GM18511 (cell line): Measurements from ENCODE around the gene KCNH4.
"Not testable (repeated sequence)": the region's sequence is repeated elsewhere in the genome, so short reads cannot be mapped to it uniquely, and the experiment has no call there.

Experiments
- ATAC-seq: cut with Tn5 transposase; IDR thresholded peaks from one replicate; pipeline ENCODE4 v1.9.1; 2021; ENCODE audit warnings: mild to moderate bottlenecking, moderate library complexity; ENCODE audit not compliant: unreplicated experiment

The KCNH4 gene

DNA sequence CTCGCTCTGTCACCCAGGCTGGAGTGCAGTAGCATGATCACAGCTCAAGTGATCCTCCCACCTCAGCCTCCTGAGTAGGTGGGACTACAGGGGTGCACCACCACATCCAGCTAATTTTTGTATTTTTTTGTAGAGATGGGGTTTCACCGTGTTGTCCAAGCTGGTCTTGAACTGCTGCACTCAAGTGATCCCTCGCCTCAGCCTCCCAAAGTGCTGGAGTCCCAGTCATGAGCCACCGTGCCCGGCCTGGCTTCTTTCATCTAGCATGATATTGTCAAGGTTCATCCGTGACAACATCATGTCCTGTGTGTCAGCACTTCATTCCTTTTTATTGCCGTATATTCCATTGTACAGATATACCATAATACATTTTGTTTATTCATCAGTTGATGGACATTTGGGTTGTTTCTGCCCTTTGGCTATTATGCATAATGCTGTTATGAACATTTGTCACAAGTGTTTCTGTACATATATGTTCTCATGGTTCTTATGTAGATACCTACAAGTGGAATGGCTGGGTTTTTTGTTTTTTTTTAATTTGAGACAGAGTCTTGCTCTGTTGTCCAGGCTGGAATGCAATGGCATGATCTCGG, 16.7 kb upstream of the KCNH4 start:
- ATAC-seq = no peak

DNA sequence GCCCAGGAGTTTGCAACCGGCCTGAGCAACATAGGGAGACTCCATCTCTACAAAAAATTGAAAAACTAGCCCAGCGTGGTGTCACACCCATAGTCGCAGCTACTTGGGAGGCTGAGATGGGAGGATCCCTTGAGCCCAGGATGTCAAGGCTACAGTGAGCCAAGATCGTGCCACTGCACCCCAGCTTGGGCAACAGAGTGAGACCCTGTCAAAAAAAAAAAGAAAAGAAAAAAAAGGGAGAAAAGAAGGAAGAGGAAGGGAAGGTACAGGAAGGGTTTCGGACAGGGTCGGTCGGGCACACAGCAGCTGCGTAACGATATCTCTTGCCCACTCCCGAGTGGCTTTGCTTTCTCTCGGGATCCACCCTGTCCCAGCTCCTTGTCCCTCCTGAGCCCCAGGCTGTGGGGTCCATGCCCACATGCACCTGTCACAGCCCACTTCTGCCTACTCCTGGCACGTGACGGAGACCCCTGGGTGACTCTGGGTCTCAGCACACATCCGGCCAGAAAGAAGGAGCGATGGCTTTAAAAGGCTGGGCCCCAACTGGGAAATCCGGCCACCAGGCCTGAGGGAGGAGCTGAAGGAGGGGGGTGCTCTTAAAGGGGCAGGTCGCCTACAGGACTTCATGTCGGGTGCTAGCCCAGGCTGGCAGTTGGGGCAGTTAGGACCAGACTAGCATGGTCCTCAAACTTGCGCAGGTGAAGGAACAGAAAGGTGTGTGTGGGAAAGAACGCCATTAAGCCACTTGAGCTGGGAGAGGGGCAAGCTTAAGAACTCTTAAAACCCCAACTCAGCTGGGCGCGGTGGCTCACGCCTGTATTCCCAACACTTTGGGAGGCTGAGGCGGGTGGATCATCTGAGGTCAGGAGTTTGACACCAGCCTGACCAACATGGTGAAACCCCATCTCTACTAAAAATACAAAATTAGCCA, 13.3 kb upstream of the KCNH4 start, which contains the start of gene GHDC:
TSS of gene GHDC (minus strand) at position 526 of the 931 bp plus-strand sequence. CDS start 913 bp downstream, outside the sequence.
- peak; percentile 85 for ATAC-seq

DNA sequence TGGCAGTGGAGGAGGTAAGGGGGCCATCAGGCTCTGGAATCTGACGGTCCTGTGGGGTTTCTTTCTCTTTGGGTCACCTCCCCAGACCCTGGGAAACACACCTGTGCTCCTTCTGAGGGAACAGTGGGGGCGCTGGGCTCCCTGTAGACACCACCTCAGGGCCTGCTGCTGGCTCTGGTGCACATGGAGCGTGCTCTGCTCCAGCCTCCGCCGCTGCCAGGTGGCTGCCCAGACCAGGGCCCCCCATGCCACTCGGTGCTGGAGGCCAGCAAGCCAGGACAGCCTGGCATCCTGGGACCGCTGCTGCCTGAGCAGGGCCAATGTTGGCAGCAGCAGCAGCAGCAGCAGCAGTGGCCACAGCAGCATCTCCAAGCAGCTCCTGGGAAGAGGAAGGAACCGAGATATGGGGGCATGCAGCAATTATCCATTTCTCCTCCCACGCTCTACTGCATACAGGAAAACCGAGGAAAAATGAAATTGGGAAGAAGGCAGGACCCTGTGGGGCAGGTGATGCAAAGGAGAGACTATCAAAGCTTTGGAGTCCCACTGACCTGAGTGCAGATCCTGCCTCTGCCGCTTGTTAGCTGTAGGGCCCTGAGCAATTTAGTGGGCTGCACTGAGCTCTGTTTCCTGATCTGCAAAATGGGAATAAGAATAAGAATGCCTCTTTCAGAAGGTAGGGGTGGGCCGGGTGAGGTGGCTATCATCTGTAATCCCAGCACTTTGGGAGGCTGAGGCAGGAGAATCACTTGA, 12.4 kb upstream of the KCNH4 start:
- no peak for ATAC-seq

DNA sequence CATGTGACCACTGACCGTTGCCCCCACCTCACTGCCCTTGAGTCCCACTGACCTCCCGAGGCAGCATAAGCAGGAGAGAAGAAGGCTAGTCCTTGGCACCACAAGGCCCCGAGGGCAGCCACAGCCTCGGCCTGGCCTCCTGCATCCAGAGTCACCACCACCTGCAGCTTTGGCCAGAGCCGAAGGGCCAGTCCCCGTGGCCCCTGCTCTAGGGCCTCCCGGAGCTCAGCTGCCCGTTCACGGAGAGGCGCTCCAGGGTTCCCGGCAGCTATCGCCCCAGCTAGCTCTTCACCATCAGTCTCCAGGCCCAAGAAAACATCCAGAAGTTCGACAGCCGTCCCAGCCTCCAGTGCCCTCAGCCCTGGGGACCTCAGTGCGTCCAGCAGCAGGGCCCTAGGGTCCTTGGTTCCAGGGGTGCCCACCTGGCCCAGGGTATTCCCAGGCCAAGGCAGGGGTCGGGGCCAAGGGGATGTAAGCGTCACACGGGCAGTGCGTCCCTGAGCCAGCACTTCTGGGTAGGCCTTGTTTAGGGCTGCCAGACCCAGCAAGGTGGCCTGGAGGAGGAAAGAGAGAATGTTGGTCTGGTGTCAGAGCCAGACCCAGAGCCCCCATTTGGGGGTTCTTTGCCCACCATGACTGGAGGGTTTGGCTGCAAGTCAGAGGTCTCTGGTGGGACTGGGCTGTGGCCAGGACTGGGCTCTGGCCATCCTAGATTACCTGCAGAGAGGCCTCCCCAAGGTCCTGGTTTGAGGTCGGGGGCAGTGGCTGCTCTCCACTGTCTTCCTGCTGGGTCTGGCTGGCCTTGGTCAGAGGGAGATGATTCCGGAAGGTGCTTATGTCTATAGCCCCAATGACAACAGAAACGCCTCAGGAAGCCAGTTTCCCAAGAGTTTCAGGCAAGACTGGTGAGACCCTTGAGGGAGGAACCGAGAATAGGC, 11.5 kb upstream of the KCNH4 start:
- no peak for ATAC-seq

DNA sequence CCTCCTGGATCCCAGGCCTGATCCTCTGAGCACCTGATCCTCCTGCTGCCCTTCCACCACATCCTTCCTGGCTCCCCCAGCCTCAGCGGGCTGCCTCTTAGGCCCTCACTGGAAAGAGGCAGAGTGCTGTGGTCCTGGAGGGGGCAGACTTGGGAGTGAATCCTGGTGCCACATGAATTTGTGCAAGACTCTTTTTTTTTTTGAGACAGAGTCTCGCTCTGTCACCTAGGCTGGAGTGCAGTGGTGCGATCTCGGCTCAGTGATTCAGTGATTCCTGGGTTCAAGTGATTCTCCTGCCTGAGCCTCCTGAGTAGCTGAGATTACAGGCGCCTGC, 10.3 kb upstream of the KCNH4 start:
- ATAC-seq = no peak

DNA sequence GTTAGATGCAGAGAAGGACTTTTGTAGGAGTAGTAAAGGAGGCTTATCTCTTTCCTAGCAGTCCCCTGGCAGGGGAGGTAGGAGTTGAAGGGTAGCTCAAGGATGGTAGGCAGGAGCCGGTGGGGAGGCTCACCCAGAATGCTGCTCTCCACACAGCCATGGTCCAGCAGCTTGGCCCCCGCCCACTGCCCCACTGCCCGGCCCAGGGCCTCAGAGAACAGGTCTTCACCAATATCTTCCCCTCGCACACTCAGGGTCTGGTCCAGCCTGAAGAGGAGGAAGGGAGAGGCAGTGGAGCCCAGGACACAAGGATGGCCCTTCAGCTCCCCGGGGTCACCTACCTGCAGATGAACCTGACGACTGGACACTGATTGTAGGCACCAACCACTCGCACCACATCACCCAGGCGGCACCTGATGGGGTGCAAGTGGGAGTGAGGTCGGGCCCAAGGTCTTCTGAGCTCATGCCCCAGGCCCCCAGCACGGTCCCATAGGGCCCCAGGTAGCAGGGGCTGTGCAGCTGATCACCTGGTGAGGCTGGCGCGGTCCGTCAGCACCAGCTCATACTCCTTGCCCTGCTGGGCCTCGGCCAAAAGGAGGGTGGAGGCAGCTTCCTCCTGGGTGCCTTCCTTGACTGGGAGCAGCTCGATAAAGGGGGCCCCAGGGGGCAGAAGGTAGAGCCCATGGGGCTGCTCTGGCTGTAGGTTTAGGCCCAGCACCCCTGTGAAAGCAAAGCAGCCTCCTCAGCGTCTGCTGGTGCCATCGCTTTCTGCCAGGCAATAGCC, 9.7 kb upstream of the KCNH4 start:
- no peak for ATAC-seq

DNA sequence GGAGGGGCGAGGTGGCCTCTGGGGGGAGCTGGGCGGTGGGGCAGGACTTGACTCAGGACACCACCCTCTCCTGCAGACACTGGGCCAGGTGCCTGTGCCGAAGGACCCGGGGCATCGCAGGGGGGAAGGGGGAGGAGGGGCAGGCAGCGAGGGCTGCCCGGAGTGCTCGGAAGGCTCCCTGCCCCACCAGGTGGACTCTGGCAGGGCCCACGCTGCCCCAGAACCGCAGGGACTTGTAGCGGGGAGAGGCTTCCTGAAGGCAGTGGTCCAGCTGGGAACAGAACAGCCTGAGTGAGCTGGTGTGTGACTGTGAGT, 8.7 kb upstream of the KCNH4 start:
- ATAC-seq = no peak

DNA sequence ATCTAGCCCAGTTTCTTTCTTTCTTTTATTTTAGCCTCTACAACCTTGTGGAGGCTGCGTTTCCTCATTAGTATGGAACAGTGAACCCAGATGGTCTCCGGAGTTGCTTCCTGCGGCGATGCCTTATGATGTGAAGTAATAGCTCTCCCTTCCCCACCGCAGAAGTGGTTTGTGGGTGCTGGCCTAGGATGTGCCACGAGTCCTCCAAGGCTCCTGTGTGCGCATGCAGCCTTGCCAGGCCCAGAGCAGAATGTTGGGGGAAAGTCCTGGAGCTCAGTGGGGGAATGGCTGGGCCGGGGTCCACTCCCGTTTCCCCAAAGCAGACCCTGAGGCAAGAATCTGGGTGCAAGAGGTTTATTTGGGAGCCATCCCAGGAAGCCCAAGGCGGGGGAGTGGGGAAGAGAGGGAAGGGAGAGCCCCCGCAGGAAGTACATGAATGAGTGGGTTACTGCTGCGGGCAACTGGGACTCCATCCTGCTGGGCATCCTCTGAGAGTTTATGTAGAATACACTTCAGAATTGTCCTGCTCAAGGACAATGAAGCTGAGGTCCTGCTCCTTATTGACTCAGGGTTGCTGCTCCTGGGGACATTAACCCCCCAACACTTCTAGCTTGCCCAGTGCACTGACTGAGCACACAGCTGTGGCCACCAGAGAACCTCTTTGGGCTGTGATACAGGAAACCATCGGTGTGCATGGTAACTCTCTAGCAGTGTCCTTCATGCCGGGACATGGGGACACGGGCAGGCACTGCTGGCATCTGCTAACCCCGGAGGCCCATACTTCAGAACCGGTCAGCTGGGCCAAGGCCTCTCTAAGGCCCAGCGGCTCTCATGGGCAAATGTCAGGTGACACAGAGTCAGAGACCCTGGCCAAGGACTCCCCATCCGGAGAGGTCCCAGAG, 8.1 kb upstream of the KCNH4 start:
- ATAC-seq = no peak

DNA sequence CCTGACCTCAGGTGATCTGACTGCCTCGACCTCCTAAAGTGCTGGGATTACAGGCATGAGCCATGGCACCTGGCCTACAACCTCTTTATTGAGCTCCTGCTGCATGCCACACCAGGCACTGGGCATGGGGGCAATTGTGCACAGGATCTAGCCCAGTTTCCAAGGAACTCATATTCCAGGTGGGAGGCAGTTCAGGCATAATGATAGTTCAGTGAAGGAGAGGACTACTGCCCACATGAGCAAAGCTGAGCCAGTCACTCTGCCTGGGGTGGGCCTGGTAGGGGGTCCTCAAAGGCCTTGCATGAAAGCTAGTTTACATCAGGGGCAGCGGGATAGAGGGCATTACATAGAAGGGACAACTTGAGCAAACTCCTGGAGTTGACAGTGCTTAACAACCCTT, 6.9 kb upstream of the KCNH4 start:
- no peak for ATAC-seq

DNA sequence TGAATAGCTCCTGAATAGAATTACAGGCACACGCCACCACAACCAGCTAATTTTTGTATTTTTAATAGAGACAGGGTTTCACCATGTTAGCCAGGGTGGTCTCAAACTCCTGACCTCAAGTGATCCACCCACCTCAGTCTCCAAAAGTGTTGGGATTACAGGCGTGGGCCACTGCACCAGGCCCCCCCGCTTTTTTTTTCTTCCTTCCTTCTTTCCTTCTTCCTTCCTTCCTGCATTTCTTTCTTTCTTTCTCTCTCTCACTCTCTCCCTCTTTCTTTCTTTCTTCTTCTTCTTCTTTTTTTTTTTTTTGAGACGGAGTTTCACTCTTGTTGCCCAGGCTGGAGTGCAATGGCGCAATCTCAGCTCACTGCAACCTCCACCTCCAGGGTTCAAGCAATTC, 5.2 kb upstream of the KCNH4 start:
- ATAC-seq = not testable (repeated sequence)

DNA sequence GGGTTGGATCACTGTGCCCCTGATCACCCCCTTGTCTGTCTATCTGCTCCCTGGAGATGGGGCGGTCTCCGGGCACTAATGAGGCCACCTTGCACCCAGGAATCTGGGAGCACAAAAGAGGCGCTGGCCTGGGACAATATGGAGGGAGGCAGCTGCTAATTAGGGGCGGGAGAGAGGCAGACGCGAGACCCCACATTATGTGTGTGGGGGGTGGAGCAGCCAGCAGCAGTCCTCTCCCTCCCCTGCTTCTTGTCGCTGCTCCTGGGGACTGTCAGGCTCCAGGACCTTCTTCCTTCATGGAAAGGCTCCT, 4.6 kb upstream of the KCNH4 start:
- ATAC-seq = no peak

DNA sequence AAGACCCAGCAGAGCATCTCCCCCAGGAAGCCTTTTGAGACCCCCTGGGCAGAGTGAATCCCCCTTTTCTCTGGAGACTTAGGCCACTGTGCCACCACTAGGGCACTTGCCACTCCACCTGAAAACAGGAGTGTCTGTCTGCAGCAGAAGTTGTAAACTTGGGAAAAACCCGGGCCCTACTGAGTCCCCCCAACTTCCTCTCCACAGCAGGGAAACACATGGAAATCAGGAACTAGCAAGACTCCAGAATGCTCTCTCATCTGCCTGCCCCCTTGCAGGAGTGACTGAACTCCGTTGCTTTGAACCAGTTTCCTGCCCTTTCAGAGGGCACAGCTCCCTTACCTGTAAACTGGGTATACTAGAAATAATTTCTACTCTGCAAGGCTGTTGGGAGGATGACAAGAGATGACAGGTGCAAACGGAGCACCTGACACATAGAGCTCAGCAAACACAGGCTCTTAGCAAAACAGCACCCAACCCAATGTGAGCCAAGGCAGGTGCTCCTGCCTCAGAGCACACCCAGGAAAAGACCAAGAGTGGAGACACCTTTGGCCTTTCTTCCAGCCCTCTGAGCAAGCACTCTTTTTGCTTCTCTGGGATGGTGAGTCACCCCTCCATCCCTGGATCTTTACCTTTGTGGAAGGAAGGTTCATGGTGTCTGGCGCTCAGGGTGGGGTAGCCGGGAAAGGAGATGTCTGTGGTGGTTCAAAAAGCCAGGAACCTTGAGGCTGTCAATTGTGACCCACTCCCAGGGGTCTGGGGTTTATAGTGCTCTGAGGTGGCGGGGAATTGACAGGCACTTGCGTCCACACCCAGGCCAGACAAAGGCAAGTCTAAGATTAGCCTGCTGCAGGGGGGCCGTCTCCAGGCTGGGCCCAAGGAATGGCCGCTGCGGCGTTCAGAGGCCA, 4.0 kb upstream of the KCNH4 start, which contains the start of gene HCRT:
TSS of gene HCRT (minus strand) at position 740 of the 908 bp plus-strand sequence. CDS start at position 653, 87 bp downstream.
- ATAC-seq = no peak

DNA sequence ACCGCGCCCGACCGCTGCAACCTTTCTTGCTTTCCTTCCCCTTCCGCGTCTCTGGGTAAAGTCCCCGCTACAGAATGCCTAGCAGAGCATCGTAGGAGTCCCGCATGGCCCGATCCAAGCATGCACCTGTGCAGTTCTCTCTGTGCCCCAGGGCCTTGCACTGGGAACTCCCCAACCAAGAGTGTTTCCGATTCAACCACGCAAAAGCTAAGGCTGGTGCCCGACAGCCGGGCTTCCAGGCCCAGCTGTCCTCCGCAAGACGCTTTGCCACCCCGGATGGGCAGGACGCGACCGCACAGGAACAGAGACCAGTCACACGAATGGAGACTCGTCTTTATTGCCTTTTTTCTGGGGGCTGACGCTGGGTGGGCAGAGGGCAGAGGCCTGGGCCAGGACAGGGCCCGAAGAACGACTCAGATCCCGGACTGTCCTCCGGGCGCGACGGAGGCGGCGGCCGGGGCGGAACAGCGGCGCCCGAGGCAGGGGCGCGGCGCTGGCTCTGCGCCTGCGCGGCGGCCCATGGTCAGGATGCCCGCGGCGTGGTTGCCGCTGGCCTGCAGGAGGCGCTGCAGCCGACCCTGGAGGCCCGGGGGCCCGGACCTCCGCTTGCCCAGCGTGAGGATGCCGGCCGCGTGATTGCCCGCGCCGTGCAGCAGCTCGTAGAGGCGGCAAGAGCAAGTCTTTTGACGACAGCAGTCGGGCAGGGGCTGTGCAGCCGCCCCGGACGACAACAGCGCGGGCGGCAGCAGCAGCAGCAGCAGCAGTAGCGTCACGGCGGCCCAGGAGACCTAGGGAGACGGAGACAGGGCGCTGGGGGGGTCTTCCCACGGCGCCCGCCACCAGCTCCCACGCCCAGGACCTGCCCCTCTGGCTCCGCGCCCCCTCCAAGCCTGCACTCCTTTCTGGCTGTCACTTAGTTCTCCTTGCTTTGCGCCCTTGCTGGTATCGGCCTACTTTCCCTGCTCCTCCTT, 3.1 kb upstream of the KCNH4 start:
- ATAC-seq = peak; percentile 74

DNA sequence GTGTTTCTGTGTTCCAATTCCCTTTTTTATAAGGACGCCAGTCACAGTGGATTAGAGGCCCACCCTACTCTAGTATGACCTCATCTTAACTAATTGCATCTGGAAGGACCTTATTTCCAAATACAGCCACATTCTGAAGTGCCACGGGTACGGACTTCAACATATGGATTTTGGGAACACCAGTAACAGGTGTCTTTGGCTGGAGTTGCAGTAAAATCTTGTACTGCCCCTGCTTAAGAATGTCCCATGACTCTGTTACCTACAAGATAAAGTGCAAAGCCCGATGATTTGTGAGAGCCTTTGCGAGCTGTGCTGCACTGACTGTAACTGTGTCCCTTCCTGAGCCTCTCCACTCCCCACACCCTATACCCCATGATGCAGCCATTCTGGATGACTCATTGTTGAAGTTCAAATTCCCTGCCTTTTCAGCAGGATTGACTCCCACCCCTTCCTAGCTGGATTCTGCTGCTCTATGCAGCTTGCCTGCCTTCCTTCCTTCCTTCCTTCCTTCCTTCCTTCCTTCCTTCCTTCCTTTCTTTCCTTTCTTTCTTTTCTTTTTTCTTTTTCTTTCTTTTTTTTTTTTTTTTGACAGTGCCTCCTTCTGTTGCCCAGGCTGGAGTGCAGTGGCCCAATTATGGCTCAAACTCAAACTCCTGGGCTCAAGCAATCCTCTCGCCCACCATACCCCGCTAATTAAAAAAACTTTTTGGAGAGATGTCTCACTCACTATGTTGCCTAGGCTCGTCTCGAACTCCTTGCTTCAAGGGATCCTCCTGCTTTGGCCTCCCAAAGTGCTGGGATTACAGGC, 2.2 kb upstream of the KCNH4 start:
- ATAC-seq = no peak

DNA sequence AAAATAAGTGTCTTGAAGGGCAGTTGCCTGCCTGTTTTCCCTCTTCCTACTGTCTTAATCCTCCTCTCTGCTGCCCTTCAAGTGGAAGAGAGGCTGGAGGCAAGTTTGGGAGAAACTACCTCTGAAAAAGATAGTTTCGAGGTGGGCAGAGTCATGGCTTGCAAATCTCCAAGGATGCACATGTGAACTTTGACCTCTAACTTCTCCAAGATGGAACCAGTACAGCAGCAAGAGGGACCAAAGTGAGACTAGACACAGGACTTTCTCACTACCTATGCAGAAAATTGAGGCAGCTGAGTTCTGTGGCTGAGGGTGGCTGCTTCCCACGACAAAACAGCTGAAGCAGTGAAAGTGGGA, 887 bp upstream of the KCNH4 start:
- ATAC-seq = no peak

DNA sequence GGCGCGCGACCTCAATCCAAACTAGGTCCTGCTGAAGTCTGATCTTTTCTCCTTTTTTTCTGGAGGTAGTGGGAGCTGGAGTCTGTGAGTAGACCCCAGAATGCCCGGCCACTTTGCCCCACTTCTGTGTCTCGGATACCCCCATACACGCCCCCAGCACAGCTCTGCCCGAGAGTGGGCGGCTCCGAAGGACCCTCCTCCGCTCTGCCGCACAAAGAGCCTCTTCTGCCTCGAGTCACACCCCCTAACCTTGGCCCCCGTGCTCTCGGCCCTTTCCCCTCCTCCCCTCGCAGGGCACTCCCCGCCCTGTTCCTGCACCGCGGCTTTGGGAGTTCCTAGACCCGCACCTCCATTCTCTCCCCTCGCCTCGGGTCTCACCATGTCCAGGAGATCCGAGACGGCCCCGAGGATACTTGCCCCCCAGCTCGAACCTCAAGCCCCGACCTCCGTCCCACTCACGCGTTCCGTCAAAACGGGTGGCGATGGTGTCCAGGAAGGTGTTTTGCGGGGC, 476 bp downstream of the KCNH4 start:
- no peak for ATAC-seq
